Activated CD4-positive, CD25-positive, alpha-beta regulatory T cell (primary cell): ENCODE data around the gene ARL13B.
"Not testable (repeated sequence)": the region's sequence is repeated elsewhere in the genome, so short reads cannot be mapped to it uniquely, and the experiment has no call there.

Experiments
- DNase-seq, 4 experiments: peaks; one replicate each; lab custom pipeline; 2025; lab: John Stamatoyannopoulos, UW

ARL13B gene

DNA sequence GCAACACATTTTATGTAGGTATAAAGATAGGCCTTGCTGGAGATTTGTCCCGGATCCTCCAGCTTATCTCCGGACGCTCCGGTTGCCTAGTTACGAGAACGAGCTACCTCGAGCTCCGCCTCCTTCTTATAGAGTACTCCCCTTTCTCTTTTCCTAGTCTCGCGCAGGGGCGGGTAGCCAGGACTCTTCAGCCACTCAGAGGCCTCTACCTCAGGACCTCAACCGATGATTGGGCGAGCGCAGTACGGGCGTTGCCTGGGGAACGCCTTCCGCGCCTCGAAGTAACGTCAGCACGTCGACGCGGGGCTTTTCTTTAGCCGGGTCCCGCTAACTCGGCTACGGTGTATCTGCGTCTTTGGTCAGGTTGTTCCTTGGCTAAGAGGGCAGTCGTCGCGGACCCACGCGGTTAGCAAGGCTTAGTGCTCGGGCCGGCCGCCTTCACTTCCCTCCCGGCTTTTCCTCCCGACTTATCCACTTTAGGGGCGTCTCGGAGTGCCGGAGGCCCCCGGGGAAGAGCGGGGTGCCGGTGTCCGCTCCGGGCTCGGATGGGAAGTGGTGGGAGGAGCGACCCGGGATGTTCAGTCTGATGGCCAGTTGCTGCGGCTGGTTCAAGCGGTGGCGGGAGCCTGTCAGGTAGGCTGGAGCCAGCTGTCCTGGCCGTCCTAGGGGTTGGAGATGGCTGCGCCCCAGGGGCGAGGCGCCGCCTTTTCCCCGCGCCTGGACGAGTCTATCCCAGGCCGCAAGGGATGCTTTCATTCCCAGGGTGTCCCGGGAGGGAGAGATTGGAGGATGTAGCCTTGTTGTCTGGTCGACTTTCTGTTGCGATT is at the start of gene ARL13B:
Gene ARL13B (plus strand): TSS at position 306 of the 827 bp plus-strand sequence. CDS start 269 bp downstream, at position 575.
- DNase-seq, result peak; percentile 73 to 87 (median 84)

DNA sequence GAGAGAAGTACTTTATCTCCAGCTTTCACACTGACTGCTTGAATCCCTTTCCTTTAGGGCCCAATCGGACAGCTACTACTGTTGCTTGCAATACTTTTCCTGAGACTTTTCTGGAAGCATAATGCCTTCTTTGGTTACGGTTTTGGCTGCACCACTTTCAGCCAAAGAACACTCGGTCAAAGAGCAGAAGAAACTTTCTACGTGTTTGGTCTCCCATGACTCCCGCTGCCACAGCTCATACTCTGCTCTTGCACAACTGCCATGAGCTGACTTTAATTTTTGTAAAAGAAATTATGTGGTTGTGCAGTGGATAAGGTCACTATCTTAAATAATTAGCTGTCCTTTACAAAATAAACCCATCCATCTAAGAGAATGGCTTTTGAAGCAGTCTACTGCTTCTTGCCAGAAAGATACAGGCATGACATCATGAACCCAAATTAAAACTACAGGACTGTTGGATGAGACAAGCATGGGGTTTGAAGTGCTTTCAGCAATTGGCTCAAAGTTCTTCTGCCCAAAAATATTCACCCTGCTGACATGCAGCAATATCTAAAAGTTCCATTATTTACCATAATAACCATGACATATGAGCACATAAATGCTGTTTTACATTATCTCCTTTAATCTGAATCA is 48.2 kb upstream of the ARL13B start:
- DNase-seq, result no peak

DNA sequence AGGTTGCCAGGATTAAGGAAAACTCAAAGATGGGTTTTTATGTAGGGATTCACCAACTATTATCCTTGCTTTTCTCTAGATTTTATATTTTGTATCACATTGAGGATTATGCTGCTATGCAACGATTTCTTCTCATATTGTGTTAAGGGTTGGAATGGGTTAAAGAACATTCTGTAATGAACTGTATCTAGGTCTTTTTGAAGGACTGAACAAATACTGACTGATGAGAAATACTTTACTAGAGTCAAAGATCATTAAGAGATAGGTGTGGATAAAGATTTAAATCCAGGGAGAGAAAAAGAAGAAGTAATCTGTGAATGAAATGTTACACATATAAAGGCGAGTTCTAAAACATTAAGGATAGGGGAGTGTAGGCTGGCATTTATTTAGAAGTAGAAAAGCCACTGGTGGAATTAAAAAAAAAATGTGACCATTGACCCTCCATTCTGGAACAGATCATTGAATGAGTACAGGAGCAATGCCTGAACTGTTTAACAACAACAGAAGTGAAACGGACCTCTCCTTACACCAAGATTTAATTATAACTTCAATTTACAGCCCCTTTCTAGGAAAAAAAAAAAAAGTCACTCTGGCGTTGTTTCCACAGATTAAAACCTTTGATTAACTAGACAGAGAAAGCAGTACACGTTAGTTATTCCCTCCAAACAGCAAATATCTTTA is 45.4 kb upstream of the ARL13B start:
- no peak for DNase-seq

GRCh38 chr3:93936549-93936948 is 43.4 kb upstream of the ARL13B start:
- DNase-seq, result no peak

DNA sequence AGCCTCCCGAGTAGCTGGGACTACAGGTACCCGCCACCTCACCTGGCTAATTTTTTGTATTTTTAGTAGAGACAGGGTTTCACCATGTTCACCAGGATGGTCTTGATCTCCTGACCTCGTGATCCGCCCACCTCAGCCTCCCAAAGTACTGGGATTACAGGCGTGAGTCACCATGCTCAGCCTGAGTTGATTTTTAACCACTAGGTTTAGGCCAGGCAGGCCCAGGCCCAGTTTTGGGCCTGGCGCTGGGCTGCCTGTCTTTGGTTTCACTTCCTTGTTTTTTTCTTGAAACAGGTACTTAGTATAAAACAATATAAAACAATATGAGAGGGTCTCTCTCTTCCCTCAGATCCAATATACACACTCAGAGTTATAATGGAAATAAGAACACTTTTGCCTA is 42.5 kb upstream of the ARL13B start:
- not testable (repeated sequence) for DNase-seq

- DNase-seq, result not testable (repeated sequence)
Observed at GRCh38 chr3:93949958-93950357, 30.0 kb upstream of the ARL13B start.

GRCh38 chr3:93961026-93961425 is 18.9 kb upstream of the ARL13B start:
- DNase-seq, result no peak

GRCh38 chr3:93961489-93961888 is 18.5 kb upstream of the ARL13B start:
- no peak for DNase-seq

DNA sequence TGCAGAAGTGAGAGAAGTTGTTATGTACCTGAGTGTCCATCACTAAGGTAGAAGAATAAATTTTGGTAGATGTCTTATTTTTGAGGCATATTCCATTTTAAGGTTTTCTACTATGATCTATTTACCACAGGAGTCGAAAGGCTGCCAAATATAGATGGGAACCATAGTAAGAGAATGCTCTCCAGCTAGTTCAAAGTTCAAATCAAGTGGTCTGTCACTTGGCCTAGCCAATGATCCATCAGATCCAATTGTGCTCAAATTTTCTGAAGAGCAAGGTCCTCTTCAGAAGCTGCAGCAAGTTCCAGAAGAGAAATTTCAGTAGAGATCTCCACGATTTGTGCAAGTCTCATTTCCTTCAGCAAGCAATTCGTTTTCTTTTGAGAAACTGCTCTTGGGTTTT is 17.2 kb upstream of the ARL13B start:
- no peak for DNase-seq

- DNase-seq, result not testable (repeated sequence)
Observed at GRCh38 chr3:93965106-93965505, 14.8 kb upstream of the ARL13B start.

DNA sequence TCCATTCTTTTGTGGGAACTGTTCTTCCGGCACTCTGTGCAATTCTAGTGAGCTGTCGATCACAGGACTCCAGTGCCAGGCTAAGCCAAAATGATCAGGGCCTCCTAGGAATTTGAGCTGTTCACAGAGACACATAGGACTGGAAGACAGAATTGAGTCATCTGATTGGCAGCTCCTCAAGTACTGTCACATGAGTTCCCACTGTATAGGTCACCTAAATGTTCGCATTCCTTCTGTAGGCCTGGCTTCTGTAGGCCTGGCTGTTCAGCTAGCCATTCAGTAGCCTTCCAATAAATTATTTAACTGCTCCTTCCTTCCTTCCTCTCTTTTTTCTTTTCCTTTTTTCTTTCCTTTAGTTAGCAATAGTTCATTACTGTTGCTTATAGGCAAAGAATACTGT is 10.5 kb upstream of the ARL13B start:
- no peak for DNase-seq

GRCh38 chr3:93969997-93970396 is 10.0 kb upstream of the ARL13B start:
- DNase-seq, result no peak

- peak in 1 of 4 experiments; percentile 16 for DNase-seq
Observed at GRCh38 chr3:93973131-93974126, 6.5 kb upstream of the ARL13B start, which contains the start of gene PROS1. Gene PROS1, minus strand, starts transcription at chr3:93973896. Its CDS starts 147 bp downstream, at chr3:93973749.

DNA sequence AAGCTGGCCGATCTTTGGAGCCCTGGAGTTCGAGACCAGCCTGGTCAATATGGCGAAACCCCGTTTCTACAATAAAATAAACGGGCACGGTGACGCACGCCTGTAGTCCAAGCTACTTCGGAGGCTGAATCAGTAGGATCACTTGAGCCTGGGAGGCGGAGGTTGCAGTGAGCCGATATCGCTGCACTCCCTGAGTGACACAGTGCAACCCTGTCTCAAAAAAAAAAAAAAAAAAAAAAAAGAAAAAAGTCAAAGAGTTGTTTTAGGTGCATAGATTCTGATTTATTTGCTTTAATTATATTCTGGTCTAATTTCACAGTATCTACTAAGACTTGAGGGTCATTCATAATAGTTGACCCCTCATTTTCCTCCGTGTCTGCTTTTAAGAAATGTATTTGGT is 1.7 kb downstream of the ARL13B start:
- DNase-seq, result no peak

- DNase-seq, result no peak
Observed at GRCh38 chr3:93983408-93983807, 3.5 kb downstream of the ARL13B start.

DNA sequence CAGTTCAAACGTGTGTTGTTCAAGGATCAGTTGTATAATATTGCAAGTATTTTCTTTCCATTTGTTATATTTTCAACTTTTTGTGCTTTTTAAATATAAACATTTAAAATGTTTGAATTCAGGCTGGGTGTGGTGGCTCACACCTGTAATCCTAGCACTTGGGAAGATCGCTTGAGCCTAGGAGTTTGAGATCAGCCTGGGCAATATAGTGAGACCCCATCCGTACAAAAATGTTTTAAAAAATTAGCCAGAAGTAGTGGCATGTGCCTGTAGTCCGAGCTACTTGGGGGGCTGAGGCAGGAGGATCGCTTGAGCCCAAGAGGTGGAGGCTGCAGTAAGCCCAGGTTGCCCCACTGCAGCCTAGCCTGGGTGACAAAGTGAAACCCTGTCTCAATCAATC is 4.7 kb downstream of the ARL13B start:
- DNase-seq, result no peak

DNA sequence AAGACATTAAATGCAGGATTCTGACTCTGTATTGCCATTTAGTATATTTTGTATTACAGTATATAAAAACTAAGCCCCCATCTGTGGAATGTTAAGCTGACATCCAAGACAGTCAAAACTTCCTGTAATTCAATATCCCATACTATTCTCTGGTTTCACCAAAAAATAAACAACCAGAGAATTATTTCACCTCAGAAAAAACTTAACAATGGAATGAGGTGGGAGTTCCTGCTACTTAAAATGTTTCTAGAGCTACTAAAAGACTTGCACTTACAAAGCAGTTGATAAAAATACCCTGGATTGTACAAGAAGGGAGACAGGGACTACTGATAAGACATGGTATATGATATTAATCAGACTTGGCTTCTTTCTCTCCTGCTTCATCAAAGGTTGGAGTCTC is 8.3 kb downstream of the ARL13B start:
- no peak for DNase-seq

DNA sequence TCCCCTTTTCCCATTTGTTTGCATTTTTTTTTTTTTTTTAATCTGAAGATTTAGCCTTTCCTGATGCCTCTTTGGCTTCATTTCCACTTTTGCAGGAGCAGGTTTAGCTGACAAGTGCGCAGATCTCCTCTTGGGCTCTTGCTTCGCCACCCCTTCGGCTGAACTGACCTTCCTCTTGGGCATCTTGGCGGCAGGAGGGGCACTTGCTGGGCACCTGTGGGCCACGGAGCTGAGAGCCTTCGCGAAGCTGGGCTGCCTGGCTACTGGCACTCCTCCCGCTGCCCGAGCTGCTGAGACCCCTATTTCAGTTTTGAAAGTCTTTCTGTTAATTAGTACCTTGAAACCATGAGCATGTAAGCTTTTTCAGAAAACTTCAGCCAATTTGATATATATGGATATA is 8.8 kb downstream of the ARL13B start:
- DNase-seq, result no peak

DNA sequence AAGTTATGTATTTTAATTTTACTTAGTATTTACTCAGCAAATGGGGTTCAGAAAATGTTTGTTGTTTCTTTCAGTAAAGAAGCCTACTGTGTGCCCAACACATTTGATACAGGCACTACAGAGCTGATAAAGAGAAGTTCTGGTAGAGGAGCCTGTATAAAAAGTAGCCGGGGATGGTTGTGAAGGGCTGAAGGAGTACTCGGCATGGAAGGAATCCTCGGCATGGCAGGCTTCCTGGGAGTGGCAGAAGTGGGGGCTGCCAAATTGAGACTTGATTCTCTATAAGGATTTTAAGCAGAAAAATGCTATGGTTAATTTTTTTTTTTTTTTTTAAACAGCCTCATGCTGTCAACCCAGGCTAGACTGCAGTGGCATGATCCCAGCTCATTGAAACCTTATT is 9.3 kb downstream of the ARL13B start:
- DNase-seq, result no peak

- DNase-seq, result no peak
Observed at GRCh38 chr3:93991631-93992030, 11.7 kb downstream of the ARL13B start.

DNA sequence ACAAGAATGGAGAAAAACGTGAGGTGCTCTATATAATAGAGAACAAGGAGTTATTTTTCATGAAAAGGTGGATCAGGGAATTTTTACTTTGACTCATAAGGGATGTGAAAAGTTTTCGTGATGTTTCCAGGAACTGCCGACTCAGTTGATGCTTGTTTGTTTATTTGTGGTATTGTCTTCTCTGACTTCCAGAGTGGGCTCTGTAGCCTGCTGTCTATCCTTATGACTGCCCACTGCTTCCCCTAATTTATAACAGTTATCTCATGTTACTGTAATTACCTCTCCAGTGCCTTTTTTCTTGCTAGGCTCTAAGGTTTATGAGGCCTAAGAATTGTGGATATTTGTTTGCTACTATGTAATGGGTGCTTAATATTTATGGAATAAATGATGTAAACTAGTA is 12.3 kb downstream of the ARL13B start:
- DNase-seq, result no peak

DNA sequence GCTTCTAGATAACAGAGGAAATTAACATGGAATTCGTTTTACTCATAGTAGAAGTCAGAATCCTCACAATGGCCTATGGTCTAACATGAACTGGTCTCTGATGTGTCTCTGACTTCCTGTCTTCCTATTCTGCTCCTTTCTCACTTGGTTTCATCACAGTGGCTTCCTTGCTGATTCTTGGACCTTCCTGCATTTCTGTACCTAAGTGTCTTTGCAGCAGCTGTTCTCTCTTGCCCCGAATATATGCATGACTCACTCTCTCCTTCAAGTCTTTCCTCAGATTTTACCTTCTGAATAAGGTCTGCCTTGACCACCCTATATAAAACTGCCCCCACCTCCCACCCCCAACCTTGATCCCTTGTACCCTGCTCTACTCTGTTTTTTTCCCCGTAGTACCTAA is 14.1 kb downstream of the ARL13B start:
- DNase-seq, result no peak
